ENCODE results near the gene ARHGAP8.

ARHGAP8 gene

DNA sequence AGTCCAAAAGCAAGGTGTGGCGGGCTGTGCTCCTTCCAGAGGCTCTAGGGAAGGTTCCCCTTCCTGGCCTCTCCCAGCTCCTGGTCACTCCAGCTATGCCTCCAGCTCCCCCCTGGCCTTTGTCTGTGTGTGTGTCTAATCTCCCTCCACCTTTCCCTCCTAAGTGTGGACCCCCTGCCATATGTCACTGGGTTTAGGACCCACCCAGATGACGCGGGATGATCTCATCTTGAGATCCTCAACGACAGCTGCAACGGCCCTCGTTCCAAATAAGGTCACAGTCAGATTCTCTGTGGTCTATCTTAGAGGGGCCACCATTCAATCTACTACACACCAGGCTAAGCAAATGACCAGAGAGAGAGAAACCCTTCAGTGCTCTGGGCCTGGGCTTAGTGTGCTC lies 107.9 kb downstream of the ARHGAP8 start:
- TF ChIP-seq CTCF (IDR thresholded peaks at IDR 0.05; ENCODE audit: low read depth, low read length, missing control alignments), result no peak
- no peak for DNase-seq (ENCODE audit: extremely low read depth, low read depth)
- H3K4me3 ChIP-seq (replicated peaks; ENCODE audit: low read depth, low read length), result no peak overlapping the region

GRCh38 chr22:44861245-44861644 lies 108.9 kb downstream of the ARHGAP8 start:
- TF ChIP-seq CTCF (IDR thresholded peaks at IDR 0.05; ENCODE audit: low read depth, low read length, missing control alignments), result no peak
- no peak overlapping the region for H3K4me3 ChIP-seq (replicated peaks; ENCODE audit: low read depth, low read length)
- DNase-seq (ENCODE audit: extremely low read depth, low read depth), result no peak

- no peak overlapping the region for H3K4me3 ChIP-seq (replicated peaks; ENCODE audit: low read depth, low read length)
- no peak for TF ChIP-seq CTCF (IDR thresholded peaks at IDR 0.05; ENCODE audit: low read depth, low read length, missing control alignments)
- DNase-seq (ENCODE audit: extremely low read depth, low read depth), result no peak
Measured at GRCh38 chr22:44862281-44862680, 109.9 kb downstream of the ARHGAP8 start.

DNA sequence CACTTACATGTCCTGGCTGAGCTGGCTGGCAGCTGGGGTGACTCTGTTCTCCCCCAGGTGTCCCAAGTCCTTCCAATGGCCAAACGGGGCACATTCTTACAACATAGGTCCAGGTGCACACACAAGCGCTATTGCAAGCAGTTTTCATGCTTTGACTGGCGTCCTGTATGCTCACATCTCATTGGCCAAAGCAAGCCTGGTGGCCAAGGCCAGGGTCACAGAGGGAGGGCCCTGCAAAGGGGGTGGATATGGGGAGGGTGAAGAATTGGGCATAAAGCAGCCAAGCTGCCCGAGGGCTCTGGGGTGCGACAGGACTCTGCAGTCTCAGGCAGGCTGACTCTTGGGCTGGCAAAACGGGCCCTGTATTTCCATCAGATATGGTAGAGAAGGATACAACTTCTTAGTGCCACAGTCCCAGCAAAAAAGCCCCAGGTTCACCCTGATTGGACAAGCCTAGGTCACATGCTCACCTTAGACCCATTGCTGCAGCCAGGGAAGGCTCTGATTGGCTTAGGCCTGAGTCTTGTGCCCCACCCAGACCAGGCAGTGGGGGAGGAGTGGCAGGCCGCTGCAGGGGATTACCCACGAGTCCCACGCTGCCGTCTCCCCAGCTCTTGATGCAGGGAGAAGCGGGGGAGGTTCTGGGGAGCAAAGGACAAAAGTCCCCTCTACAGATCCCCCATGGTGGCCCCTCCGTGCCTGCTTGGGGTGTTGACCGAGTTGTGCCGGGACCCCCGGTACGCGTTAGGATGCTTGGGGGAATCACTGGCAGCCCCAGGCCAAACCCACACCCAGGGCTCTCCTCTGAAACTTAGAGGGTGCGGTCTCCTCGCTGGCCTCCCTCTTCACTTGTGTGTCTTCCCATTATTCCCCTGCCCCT lies 110.8 kb downstream of the ARHGAP8 start:
- H3K4me3 ChIP-seq (replicated peaks; ENCODE audit: low read depth, low read length), result no peak overlapping the region
- TF ChIP-seq CTCF (IDR thresholded peaks at IDR 0.05; ENCODE audit: low read depth, low read length, missing control alignments), result no peak
- no peak for DNase-seq (ENCODE audit: extremely low read depth, low read depth)

DNA sequence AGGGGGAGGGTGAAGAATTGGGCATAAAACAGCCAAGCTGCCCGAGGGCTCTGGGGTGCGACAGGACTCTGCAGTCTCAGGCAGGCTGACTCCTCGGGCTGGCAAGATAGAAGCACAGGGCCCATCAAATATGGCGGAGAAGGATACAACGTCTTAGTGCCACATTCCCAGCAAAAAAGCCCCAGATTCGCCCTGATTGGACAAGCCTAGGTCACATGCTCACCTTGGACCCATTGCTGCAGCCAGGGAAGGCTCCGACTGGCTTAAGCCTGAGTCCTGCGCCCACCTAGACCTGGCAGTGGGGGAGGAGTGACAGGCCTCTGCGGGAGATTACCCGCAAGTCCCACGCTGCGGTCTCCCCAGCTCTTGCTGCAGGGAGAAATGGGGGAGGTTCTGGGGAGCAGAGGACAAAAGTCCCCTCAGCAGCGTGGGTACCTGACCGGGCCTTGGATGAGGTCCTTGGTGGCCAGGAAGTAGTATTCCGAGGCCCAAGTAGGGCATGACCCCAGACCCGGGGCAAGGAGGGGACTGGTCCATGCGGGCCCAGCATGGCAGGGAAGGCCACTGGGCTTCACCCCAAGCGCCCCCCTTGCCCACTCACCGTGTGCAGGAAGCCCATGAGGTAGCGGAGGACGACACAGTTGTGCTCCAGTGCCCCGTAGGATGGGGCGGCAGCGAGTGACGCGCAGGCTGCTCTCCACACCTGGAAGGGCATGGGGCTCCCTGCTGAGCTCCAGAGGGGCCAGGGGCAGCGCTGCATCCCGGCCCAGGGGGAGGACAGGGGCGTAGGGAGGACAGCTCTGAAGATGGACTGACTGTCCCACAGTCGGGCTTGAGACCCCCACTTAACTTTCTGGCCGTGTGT lies 113.0 kb downstream of the ARHGAP8 start:
- no peak overlapping the region for H3K4me3 ChIP-seq (replicated peaks; ENCODE audit: low read depth, low read length)
- TF ChIP-seq CTCF (IDR thresholded peaks at IDR 0.05; ENCODE audit: low read depth, low read length, missing control alignments), result no peak
- no peak for DNase-seq (ENCODE audit: extremely low read depth, low read depth)

- TF ChIP-seq CTCF (IDR thresholded peaks at IDR 0.05; ENCODE audit: low read depth, low read length, missing control alignments), result no peak
- DNase-seq (ENCODE audit: extremely low read depth, low read depth), result no peak
- no peak overlapping the region for H3K4me3 ChIP-seq (replicated peaks; ENCODE audit: low read depth, low read length)
Measured at GRCh38 chr22:44869196-44869595, 116.8 kb downstream of the ARHGAP8 start.

Measured in HFF-Myc (cell line).